A172 (cell line): ENCODE results near the gene SALL3. TPM values are rescaled to one million over a fixed set of nuclear protein-coding genes. Genes with fewer than 3 reads are reported as not detected.

ENCODE experiments used
- DNase-seq: peaks from one replicate; pipeline ENCODE4 v3.0.0-alpha.2; 2015; ENCODE audit warnings: low spot score
- total RNA-seq: library from RNA; depleted of rRNA; stranded (reverse); fragments of >200 nt; shearing (Covaris generic); gene quantifications from 2 replicates; pipeline ENCODE4 v1.2.3, GENCODE V29; 2014

Gene SALL3
- total RNA-seq, 1 experiment from 2014 or later = not detected

DNA sequence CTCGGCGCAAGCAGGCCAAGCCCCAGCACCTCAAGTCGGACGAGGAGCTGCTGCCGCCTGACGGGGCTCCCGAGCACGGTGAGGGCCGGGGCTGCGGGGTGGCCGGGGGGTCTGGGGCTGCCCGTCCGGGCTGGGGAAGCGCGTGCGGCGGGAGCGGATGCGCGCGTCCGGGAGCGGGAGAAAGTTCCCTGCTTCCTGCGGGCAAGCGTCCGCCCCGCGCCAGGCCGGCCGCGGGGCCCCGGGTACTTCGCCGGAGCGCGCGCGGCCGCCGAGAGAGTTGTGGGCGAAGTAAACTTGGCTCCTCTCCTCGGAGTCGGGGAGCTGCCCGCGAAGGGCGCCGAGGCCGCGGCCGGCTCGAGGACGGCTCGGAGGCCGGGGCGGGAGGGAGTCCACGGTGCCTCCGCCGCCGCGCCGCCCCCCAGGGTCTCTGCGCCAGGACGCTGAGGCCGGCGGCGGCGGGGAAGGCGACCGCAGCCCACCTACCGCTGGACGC lies 707 bp downstream of the SALL3 start:
- DNase-seq = no peak

DNA sequence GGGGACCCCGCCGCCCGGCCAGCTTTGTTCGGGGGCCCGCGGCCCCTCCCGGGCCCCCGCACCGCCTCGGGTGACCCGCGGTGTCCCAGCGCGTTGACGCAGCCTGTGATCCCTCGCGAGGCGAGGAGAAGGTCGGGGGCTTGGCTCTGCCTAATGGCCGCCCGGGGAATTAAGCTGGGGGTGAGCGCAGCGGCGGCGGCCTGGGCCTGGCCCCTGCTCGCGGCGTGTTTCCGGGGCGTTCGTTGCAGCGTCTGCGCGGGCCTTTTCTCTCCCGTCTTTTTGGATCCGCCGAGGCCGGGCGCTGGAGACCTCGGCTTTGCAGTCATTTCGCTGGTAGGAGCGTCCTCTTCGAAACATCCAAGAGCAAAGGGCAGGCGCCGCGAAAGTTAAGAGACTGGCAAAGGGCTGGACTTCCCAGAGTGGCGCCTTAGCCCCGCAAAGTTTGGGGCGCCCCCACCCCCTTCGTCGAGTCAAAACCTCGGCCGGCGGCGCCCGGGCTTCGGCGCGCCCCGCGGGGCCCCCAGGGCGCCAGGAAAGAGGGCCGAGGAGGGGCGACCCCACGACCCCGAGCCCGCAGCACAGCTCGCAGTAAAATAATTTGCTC lies 1.3 kb downstream of the SALL3 start:
- DNase-seq = no peak

DNA sequence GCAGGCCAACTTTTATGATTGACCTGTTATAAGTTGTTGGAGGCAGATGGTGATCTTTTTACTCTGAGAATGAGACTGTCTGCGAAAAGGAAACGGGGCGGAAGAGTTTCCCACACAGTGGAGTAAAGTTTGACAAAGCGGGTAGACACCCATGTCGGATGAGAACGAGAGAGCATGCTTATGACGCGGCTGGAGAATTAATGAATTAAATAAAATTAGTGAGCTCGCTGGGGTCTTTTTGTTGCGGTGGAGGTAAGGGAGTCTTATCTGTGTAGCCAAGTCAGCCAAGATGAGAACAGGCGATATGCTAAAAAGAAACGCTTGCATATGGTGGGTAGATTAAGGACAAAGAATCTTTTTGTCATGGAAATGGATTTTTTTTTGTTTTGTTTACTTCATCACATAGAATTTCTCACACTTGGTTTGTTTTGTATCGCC lies 1.8 kb downstream of the SALL3 start:
- no peak for DNase-seq

DNA sequence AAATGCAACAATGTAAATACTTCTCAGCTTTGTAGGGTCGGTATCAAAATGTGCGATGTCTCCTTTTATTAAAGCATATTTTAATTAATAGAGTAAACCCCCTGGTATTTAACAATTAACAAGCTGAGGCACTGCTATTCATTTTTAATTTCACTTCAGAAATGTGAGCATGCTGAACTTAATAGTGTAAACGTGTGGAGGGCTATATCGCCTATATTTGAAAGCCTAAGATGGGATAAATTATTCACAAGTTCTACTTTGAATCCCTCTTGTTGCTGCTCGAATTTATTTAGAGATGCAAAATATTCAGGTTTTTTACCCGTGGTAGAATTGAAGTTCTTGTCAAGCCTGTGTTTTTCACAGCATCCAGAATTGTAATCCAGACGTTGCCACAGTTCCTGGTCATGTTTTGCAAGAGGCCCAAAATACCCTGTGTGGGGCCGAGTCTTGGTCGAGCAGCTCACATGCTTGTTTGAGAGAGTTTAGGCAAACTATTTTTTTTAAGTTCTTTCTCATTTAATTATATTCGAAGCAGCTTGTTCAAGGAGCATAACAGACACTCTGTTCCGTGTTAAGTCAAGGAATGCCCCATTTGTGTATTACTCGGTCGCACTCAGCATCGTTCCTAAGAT lies 2.5 kb downstream of the SALL3 start:
- no peak for DNase-seq

DNA sequence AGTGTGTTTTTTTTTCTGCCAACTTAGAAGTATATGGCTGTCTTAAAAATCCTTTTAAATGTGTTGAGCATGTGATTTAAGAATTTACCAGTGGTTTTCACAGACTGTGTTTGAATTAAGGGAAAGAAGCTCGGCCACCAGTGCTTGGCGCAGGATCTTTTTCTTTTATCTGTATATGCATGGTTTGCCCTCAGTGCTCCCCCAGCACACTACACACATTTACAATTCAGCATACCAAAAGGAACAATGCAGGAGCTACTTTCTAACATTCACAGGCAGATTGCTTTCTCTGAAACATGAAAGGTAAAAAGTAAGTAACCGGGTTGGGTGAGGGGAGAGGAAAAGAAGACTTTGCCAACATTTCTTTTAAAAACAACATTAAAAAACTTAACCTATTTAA lies 3.9 kb downstream of the SALL3 start:
- DNase-seq = no peak

DNA sequence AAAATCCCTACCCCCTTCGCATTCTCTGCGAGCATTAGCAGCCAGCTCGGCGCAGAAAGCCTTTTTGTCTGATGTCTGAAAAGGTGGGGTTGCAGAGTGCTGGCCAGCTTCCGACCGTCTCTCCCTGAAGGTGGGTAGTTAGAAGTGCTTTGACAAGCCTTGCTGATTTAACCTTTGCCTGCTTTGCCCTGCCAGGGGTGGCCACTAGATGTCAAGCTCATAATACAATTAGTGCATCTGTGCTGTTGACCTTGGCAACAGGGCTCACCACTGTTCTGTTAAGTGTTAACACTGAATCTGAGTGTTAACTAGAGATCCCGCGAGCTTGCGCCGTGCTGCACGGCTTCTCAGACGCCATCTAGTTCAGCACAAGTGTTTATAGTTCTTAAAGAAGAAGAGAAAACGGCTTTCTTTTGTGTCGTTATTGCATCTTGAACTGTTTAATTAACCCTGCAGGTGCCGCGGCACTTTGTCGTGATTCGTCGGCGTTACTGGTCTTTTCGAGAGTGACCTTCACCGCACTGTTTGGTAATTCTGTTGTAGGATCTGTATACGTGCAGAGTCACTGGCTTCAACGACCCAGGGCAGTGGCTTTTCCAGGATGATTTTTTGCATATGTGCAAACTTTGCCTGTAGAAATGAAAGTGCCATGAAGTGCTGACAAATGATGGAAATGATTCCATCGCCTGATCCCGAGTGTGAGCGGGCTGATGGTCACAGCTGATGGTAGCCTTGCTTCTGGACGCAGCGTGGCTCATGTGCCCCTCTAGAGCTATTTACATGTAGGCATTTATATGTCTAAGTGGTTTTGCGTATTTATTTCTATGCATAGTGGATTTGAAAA lies 5.5 kb downstream of the SALL3 start:
- no peak for DNase-seq

DNA sequence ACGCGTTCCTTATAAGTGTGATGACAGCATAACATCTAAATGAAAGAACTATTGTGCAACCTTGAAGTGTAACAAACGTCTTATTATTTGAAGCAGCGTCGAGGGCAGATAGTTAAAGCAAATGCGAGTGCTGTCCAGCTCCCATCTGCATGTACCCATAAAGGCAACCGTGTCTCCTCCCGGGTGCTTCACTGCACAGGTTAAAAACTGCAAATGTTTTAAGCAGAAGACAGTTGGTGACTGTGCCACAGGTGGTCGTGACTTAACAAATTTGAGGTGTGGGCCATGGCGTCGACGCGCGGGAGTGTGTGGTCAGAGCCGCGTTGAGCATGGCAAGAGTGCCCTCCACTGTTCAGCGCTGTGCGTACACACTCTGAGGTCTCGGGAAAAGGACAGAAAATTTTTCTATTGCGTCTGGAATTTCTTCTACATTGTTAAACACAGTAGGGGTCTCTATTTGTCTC lies 6.4 kb downstream of the SALL3 start:
- DNase-seq = no peak

DNA sequence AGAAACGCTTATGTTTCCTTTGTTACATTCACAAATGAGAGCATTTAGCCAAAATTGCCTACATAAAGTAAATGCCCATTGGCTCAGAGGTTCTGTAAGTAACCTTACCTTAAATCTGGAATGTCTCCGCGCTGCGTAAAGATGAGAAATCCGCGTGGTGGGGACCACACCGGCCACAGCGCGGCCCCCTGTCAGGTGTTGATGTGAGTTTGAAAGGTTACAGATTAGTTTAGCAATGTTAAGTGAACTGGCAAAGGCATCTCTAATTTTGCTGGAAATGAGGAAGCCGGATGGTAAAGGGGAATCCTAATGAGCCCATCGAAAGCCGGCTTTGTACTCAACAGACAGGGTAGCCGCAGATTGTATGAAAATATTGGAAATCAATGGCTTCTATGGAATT lies 11.8 kb downstream of the SALL3 start:
- DNase-seq = no peak

DNA sequence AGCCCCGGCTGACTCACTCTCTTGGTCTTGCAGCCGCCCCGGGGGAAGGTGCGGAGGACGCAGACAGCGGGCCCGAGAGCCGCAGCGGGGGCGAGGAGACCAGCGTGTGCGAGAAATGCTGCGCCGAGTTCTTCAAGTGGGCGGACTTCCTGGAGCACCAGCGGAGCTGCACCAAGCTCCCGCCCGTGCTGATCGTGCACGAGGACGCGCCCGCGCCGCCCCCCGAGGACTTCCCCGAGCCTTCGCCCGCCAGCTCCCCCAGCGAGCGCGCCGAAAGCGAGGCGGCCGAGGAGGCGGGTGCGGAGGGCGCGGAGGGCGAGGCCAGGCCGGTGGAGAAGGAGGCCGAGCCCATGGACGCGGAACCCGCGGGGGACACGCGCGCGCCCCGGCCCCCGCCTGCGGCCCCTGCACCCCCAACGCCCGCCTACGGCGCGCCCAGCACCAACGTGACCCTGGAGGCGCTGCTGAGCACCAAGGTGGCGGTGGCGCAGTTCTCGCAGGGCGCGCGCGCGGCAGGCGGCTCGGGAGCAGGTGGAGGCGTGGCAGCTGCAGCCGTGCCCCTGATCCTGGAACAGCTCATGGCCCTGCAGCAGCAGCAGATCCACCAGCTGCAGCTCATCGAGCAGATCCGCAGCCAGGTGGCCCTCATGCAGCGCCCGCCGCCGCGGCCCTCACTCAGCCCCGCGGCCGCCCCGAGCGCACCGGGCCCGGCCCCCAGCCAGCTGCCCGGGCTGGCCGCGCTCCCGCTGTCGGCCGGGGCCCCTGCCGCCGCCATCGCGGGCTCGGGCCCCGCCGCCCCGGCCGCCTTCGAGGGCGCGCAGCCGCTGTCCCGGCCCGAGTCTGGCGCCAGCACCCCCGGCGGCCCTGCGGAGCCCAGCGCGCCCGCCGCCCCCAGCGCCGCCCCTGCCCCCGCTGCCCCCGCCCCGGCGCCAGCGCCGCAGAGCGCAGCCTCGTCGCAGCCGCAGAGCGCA lies 12.7 kb downstream of the SALL3 start:
- no peak for DNase-seq

DNA sequence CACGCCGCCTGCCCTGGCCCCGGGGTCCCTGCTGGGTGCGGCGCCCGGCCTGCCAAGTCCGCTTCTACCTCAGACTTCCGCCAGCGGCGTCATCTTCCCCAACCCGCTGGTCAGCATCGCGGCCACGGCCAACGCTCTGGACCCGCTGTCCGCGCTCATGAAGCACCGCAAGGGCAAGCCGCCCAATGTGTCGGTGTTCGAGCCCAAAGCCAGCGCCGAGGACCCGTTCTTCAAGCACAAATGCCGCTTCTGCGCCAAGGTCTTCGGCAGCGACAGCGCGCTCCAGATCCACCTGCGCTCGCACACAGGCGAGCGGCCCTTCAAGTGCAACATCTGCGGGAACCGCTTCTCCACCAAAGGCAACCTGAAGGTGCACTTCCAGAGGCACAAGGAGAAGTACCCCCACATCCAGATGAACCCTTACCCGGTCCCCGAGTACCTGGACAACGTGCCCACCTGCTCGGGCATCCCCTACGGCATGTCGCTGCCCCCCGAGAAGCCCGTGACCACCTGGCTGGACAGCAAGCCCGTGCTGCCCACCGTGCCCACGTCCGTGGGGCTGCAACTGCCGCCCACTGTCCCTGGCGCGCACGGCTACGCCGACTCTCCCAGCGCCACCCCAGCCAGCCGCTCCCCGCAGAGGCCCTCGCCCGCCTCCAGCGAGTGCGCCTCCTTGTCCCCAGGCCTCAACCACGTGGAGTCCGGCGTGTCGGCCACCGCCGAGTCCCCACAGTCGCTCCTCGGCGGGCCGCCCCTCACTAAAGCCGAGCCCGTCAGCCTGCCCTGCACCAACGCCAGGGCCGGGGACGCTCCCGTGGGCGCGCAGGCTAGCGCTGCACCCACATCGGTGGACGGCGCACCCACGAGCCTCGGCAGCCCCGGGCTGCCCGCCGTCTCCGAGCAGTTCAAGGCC lies 13.7 kb downstream of the SALL3 start:
- no peak for DNase-seq

DNA sequence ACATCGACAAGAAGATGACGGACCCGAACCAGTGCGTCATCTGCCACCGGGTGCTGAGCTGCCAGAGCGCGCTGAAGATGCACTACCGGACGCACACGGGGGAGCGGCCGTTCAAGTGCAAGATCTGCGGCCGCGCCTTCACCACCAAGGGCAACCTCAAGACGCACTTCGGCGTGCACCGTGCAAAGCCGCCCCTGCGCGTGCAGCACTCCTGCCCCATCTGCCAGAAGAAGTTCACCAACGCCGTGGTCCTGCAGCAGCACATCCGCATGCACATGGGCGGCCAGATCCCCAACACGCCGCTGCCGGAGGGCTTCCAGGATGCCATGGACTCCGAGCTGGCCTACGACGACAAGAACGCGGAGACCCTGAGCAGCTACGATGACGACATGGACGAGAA lies 14.4 kb downstream of the SALL3 start:
- DNase-seq = no peak

DNA sequence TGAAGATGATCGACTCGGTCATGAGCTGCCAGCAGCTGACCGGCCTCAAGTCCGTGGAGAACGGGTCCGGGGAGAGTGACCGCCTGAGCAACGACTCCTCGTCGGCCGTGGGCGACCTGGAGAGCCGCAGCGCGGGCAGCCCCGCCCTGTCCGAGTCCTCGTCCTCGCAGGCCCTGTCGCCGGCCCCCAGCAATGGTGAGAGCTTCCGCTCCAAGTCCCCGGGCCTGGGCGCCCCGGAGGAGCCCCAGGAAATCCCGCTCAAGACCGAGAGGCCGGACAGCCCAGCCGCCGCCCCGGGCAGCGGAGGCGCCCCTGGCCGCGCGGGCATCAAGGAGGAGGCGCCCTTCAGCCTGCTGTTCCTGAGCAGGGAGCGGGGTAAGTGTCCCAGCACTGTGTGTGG lies 14.9 kb downstream of the SALL3 start:
- no peak for DNase-seq

DNA sequence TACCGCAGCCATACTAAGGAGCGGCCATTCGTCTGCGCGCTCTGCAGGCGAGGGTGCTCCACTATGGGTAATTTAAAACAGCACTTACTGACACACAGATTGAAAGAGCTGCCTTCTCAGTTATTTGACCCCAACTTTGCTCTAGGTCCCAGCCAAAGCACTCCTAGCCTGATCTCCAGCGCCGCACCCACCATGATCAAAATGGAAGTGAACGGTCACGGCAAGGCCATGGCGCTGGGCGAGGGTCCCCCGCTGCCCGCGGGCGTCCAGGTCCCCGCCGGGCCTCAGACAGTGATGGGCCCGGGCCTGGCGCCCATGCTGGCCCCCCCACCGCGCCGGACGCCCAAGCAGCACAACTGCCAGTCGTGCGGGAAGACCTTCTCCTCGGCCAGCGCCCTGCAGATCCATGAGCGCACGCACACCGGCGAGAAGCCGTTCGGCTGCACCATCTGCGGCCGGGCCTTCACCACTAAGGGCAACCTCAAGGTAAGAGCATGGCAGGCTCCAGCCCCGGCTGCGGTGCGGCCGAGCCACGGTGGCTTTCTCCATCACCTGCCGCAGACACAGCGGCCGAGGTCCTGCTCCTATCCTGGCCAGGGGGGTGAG lies 15.5 kb downstream of the SALL3 start:
- no peak for DNase-seq

DNA sequence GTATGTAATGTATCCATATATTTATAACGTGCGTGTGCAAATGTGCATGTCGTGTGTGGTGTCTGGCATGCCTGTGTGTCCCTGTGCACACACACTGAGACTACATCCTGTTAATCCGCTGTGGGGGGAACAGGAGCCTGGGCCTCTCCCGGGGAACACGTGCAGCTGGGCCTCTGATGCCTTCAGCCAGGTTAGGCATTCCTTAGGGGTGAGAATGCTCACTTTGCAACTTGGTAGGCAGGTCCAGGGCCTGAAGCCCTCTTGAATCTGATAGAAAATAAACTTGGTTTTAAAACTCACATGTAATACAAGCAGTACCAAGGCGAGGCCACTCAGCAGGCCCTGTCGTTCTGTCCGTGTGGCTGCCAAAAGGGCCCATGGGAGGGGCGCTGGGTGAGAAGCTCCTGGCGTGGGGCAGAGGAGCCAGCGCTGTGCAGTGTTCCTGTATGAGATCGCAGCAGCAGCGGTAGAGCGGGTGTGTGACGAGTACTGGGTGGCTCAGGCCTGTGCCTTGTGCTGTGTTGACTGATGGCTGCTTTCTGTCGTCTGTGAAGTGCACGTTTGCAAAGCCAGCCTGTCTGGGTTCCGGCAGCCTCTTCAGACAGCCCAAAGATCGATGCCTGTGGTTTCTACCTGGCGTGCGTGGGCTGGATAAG lies 16.2 kb downstream of the SALL3 start:
- DNase-seq = no peak

DNA sequence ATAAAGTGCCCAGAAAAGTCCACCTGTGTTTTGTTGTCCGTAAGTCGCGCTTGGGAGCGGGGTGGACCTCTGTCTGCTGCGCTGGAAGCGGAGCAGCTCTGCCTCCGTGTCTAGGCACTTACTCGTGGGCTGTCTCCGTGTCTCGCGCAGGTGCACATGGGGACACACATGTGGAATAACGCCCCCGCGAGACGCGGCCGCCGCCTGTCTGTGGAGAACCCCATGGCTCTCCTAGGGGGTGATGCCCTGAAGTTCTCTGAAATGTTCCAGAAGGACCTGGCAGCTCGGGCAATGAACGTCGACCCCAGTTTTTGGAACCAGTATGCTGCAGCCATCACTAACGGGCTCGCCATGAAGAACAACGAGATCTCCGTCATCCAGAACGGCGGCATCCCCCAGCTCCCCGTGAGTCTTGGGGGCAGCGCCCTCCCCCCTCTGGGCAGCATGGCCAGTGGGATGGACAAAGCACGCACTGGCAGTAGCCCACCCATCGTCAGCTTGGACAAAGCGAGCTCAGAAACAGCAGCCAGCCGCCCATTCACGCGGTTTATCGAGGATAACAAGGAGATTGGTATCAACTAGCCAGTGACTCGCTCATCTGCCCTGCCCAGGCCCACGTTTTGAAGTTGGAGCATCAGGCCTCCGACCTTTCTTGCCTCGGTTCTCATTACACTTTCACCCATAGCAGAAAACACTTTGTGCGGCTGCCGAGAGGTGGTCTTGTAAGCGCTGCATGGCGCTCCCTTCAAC lies 17.3 kb downstream of the SALL3 start:
- no peak for DNase-seq

DNA sequence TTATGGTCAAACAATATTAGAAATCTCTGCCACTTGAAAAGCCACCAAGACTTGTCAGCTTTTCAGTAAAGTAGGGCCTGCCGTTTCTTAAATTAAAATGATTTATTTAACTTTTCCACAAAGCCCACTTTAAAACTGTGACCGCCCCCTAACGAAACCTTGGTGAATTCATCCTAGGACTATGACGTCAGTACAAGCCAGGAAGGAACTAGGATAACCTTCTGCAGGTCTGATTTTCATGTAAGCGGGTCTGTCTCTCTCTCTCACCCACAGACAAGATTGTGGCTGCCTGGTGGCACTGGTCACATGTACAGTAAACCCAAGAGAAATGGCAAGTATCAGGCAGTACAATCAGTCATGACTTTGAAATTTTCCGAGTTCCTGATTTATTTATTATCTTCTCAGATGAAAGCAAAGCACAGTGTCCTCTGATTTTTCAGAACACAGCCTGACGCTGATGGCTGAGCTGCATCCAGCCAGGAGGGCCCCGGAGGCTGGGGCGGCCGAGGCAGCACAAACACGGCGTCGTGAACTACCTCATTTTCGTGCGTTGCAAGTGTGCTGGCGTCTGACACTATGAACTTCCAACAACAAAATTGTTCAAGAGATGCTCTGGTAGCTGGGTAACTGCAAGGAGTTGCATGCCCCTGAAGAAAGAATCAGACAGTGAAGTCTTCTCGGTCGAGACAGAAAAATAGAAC lies 18.9 kb downstream of the SALL3 start:
- DNase-seq = no peak

DNA sequence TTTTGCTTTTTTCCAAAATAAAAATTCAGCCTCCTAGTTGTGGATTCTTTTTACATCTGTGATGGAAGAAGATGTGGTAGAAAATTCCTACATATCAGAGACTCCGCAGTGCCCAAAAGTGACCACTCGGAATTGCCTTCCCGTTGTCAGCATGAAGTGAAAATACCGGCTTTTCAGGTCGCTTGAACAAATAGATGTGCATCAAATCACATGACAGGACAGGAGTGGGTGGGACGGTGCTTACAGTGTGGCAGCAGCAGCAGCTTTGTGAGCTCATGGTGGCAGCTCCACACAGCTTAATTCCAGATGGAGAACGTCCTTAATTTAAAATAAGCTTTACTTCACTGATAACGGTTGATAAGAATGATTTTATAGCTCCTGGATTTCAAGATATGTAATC lies 20.3 kb downstream of the SALL3 start:
- no peak for DNase-seq

DNA sequence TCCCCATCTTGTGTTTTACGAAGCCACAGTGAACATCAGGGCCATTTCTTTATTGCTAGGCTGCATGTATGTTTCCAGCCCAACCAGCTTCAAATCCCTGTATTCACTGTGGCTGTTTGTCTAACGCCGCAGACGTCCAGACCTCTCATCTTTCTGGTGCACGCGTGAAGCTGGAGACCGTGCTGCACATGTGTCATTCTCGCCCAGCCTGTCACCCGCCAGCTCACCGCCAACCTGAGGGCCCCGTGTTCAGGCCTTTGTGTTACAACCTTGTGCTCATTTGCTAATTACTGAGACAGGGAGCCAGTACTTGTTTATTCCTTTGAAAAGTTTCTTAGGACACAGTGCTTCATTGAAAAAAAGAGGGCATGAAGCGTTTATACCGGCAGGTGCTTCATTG lies 21.4 kb downstream of the SALL3 start:
- no peak for DNase-seq
